Measurements from ENCODE around the gene MSI2. TPM values are rescaled to one million over a fixed set of nuclear protein-coding genes. Genes with fewer than 3 reads are reported as not detected.

MSI2 gene
- total RNA-seq, 1 donor from 2014 or later, result 96.8 TPM

DNA sequence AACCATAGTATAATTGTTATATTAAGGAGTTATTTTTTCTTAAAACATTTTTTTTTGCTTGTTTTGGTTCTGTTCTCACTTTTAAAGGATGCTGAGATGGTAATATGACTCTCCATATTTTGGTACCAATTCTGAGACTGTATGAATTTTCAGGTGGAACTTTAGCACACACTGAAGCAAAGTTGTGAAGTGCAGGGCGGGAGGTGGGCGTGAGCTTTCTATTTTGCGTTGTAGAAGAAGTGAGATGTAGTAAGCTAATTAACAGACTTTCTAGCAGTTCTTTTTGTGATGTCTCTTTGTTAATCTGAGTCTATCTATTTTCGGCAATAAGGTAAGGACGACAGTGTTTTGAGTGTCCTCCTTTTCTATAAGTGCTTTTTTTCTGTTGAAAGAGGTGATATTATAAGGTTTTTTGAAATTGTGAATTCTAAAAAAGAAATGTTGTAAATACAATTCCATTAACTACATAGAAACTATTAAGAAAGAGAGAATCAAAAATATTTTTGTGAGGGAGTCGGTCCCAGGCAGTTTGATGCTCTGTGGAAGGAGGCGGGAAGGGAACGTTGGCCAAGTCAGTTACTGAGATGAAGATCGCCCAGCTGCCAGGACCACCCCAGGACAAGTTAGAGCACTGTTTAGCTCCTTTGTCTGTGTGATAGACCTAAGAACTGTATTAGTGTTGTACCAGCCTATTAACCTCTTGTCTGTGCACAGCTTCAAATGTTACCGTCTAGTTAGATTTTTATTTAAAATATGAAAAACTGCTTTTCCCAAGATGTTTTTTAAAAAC, 423.8 kb downstream of the MSI2 start:
- DNase-seq (ENCODE audit: missing footprints), result no peak
- intact Hi-C loops (cut with DNase I), result no loop called here

DNA sequence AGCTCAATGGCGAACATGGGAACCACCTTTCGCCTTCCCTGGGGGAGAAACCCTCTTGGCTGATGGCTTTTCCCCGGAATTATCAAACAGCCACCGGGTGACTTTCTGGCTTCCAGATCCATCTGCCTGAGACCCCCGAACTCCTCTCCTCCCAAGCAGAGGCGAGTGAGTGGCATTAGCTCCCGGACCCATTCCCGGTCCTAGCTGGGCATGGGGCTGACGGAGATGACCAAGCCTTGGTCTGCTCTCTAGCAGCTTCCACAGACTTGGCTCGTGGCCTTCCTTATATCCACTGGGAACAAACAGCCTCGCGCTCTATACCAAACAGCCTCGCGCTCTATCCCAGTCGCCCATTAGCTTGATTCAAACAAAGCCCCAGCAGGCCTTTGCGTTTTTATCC, 426.4 kb downstream of the MSI2 start:
- intact Hi-C loops (cut with DNase I), result no loop called here
- DNase-seq (ENCODE audit: missing footprints) (no peak), ATAC-seq (no peak)

More for the DNA sequence above, 423.8 kb downstream of the MSI2 start:
- ATAC-seq, result no peak

DNA sequence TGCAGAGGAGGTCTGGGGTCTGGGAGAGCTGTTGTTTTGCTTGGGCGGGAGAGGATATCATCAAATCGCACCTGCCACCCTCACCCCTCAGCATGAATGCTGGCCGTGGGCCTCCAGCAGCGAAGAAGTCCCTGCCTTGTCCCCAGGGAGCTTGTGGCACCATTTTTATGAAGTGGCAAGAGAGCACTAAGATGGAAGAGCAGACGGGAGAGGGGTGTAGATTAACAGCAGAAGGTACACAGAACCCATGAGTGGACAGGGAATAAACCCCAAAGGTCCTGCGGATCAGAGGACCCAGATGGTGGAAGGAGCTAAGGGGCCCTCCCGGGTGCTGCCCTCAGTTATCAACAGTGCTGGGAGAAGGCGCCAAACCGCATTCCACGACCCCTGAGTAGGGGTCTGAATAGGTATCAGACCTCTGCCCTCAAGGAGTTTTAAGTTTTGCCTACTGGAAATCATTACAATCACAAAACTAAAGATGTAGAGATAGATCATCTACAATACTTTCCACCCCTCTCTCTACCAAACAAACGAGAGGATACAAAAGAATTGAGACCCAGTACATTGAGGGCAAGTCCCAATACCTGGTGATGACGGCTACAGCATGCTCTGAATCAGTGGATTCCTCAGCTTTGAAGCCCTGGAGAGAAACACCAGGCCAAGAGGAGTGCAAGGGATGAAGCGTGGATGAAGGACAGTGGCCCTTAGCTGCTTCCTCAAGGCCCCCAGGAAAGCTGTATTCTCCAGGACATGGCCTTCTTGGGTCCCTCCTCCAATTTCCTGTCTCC, 428.6 kb downstream of the MSI2 start:
- ATAC-seq, result no peak
- intact Hi-C loops (cut with DNase I), result no loop called here
- no peak for DNase-seq (ENCODE audit: missing footprints)

DNA sequence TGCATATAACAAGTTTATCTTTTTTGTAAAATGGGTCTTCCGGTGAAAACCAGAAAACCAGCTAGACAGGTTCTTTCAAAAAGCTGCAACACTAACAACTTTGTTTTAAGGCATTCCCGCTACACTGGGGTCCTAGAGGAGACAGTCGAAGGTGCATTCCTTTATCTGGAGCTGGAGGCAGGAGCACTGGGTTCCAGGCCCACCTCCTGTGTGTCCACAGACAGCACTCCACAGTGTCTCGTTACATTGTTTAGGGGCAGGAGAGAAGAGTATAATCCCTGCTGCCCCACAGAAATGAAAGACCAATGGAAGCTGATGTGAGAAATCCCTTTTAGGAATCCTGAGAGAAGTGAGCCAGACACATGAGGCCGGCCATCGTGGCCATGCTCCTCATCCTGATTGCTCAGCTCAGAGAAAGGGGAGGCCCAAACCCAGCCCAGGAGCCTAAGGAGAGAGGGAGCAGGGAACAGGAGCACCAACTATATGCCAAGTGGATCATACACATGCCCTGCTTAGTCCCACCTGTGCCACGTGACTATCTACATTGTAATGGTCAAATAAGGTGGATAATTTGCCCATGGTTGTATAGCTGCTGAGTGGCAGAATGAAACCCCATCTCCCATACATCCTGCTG, 429.3 kb downstream of the MSI2 start:
- intact Hi-C loops (cut with DNase I), result no loop called here
- ATAC-seq (no peak), DNase-seq (ENCODE audit: missing footprints) (no peak)

DNA sequence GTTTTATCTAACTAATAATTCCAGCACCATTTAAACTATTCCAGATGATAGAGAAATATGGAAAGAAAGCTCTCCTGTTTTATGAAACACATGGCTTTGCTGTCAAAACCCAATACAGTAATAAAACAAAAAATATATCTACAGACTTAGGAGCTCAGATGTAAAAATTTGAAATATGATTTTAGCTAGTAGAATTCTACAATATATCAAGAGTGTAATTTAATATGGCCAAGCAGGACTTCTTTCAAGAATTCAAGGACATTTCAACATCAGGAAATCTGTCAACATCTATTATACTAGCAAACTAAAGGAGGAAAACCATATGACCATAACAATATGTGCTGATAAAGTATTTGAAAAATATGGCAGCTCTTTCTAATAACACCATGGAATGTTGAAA, 431.3 kb downstream of the MSI2 start:
- ATAC-seq, result no peak
- intact Hi-C loops (cut with DNase I), result no loop called here
- no peak for DNase-seq (ENCODE audit: missing footprints)

DNA sequence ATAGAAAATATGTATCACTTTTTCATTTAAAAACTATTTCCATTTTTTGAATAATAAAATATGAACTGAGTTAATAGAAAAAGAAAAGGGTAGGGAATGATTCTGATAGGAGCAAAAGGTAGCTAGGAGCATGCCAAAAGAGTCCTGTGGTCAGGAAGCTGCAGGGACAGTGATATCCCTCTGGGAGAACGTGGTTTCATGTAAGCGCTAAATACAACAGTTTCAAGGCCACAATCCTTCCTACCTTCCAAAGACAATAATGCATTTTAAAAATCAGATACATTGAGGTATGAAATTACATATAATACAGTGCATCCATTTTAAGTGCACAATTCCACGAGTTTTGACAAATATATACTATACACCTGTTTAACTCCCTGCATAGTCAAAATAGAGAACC, 432.9 kb downstream of the MSI2 start:
- ATAC-seq (no peak), DNase-seq (ENCODE audit: missing footprints) (no peak)
- intact Hi-C loops (cut with DNase I), result no loop called here

DNA sequence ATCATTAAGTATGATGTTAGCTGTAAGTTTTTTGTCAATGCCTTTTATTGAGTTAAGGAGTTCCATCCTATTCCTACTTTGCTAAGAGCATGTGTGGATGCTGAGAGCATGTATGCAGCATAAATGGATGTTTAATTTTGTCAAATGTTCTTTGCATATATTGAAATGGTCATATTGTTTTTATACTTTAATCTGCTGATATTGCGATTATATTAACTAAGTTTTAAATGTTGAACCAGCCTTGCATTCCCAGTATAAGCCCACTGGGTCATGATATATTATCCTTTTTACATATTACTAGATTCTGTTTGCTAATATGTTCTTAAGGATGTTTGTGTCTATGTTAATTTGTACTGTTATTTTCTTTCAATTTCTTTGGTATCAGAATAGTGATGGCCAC, 435.6 kb downstream of the MSI2 start:
- ATAC-seq (no peak), DNase-seq (ENCODE audit: missing footprints) (no peak)
- intact Hi-C loops (cut with DNase I), result no loop called here

DNA sequence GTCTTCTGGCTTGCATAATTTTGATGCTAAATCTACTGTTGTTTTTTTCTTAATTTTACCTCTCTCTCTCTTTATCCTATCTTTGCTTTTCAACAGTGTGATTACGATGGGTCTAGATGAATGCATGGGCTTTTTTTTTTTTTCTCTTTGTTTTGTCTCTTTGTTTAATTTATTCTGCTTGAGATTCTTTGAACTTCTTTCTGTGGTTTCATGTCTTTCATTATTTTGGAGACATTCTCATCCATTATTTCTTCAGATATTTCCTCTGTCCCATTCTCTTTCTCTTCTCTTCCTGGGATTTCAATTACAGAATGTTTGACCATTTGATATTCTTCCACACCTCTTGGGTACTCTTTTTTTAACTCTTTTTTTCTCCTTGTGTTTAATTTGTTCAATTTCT, 436.4 kb downstream of the MSI2 start:
- DNase-seq (ENCODE audit: missing footprints), result no peak
- intact Hi-C loops (cut with DNase I), result no loop called here
- no peak for ATAC-seq

DNA sequence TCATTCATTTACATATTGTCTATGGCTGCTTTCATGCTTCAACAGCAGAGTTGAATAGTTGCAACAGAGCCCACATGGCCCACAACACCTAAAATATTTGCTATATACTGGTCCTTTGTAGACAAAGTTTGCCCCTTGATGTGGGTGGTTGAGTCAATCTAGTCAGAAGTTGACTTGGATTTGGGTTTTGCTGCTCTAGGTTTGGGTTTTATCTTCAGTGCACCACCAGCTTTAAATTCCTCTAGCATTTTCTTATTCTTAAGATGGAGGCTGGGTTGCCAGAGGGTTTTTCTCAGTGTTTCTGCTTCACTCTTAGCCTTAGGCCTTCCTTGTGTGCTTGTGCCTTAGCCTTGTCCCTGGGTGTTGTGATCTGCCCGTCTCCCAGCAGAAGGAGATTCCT, 437.7 kb downstream of the MSI2 start:
- ATAC-seq (no peak), DNase-seq (ENCODE audit: missing footprints) (no peak)
- intact Hi-C loops (cut with DNase I), result no loop called here

DNA sequence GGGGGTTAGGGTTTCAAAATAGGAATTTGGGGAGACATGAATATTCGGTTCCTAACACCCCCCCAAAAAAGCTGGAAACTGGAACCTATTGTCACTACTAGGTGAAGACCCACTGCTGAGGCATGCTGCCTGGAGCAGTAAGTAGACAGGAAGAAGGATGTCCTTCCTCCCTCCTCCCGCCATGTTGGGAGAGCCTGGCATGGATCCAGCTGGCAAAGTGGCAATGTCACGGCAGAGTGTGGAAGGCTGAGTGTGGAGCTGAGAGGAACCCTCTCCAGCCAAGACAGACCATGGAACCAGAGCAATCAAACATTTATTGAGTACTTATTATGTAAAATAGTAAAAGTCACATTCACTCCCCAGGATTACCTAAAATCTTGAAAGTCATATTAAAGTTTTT, 439.7 kb downstream of the MSI2 start:
- intact Hi-C loops (cut with DNase I), result no loop called here

DNA sequence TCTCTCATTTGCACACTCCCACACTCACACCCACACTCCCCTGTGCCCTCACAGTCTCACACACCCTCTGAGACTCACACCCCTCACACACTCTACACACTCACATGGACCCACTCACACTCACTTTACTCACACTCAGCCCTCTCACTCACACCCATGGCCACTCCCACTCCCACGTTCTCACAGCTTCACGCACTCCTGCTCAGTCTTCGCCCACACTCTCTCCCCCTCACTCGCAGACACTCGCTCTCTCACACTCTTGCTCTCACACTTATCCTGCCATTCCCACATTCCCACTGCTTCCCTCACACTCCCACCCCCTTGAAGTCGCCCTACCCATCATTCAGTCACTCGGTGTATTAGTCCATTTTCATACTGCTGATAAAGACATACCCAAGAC, 440.9 kb downstream of the MSI2 start:
- DNase-seq (ENCODE audit: missing footprints) (no peak), ATAC-seq (no peak)
- intact Hi-C loops (cut with DNase I), result no loop called here

More for the DNA sequence above, 439.7 kb downstream of the MSI2 start:
- DNase-seq (ENCODE audit: missing footprints) (no peak), ATAC-seq (no peak)

DNA sequence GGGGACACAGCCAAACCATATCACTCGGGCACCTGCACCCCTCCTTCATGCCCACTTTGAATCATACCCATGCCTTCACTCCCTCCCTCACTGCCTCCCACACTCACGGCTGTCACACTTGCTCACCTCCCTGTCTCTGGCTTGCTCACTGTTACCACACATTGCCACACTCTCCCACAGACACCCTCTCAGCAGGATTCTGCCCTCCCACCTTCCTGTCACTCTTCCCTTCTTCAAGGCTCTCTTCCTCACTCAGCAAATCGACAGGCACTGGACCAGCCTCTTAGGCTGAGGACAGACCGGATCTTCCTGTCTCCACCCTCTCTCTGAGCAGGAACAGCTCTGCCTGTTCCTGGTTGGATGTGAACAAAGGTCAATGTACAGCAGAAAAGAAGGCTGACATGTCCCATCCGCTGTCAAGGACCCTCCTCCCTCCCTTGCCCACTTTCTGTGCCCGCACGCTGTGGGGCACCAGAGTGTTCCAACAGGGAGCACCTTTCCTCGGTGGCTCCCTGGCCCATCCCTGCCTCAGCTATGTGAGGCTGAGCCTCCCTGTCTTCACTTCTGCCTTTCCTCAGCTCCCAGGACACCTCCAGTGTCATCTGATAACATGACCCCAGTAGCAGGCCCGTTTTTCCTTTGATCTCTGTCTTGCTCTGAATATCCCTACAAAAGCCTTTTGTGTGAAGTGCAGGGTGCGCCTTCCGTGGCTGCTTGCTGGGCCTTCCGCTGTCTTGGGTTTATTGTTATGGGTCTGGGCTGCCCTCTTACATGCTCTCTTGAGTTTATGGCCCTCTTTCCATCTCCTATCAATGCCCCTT, 441.8 kb downstream of the MSI2 start:
- ATAC-seq (no peak), DNase-seq (ENCODE audit: missing footprints) (no peak)
- intact Hi-C loops (cut with DNase I), result no loop called here

DNA sequence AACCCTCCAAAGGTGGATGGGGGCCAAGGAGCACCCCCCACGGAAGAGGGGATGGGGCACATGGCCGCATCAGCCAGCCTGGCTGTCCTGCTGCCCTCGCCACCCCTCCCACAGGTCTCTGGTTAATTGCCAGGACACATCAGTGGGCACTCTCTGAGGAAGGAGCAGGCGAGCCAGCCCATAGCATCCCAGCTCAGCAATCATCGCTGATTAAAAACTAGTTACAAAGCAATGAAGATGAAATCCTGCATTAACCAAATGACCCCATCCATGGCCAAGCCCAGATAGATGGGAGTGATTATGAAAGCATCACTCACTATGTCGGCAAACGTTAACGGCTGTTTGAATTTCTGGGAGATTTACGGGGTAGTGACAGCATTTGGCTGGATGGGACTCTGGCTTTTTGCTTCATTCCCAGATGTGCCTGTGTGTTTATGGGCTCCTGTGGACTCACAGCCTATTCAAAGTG, 443.5 kb downstream of the MSI2 start:
- intact Hi-C loops (cut with DNase I), result no loop called here
- DNase-seq (ENCODE audit: missing footprints) (no peak), ATAC-seq (no peak)

DNA sequence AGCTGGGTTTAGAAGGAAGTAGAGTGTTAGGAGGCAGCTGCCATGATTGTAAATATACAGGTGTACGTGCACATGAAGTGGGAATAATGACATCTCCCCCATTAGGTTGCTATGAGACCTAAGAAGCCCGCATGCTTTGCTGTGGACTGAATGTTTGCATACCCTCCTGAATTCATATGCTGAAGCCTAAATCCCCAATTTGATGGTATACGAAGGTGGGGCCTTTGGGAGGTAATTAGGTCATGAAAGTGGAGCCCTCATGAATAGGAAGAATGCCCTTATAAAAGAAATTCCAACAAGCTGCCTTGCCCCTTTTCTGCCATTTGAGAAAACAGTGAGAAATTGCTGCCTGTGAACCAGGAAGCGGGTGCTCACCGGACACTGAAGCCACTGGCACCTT, 444.8 kb downstream of the MSI2 start:
- DNase-seq (ENCODE audit: missing footprints) (no peak), ATAC-seq (no peak)
- intact Hi-C loops (cut with DNase I), result no loop called here

DNA sequence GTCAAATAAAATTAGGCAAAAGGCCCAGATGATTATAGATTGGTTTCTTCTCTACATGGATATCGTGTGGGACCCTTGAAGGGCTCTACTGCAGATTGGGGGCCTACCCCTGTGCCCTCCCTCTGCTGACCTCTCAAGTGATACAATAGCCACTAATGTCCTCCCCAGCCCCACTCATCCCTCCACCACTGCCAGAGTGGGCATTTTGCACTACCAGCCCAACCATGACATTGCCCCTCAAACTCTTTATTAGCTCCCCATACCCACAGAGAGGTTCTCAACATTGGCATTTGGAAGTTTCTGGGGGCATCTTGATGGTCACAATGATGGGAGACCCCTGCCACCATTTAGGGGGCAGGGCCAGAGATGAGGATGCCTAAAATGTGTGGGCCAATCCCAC, 446.9 kb downstream of the MSI2 start:
- intact Hi-C loops (cut with DNase I), result no loop called here
- no peak for ATAC-seq
- no peak for DNase-seq (ENCODE audit: missing footprints)

DNA sequence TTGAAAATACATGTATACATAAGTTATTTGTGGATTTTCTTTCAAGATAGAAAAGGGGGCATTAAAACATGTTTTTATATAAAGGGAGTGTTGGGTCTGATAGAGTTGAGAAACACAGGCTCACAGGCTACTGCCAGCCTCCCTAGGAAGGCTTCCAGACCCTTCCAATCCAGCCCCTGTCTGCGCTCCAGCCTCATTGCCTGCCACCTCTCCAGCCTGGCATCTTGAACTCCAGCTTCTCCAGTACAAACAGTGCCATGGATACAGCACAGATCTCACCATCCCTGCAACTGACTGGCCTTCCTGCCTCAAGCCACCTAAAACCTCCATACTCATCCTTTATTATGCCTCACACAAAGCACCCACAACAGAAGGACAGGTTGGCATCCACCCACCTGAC, 448.1 kb downstream of the MSI2 start:
- DNase-seq (ENCODE audit: missing footprints) (no peak), ATAC-seq (no peak)
- intact Hi-C loops (cut with DNase I), result no loop called here

DNA sequence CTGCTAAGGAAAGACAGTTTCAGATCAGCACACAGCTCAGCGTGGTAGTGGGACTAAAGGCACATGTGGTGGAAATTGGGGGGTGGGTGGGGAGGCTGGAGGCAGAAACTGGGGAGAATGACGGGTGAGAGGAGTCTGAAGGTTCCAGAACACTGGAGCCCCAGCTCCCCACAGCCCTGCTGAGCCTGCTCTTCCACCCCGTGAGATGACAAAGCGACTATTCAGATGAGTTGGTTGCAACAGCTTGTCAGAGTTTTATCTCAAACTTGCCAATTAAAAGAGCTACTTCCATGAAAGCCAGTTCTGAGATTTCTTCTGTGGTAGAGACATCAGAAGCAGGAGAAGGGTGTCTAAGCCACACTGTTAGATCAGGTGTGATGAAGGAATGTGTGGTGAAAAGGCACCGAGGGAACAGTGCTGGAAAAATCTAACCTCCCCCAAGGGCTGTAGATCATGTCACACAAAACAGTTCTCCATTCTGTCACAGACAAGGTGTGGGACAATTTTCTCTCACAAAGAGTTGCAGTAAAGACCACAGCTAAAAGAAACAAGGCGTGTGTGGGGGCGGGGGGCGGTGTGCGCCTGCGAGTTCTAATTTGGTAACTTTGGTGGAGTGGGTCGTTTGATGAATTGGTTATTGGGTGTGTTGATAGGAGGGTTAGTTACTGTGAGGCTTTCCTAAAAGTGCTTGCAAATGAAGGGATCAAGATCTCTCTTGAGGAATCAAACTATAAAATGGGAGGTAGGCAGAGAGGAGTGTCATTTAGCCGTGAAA, 449.8 kb downstream of the MSI2 start:
- no peak for ATAC-seq
- intact Hi-C loops (cut with DNase I), result no loop called here

DNA sequence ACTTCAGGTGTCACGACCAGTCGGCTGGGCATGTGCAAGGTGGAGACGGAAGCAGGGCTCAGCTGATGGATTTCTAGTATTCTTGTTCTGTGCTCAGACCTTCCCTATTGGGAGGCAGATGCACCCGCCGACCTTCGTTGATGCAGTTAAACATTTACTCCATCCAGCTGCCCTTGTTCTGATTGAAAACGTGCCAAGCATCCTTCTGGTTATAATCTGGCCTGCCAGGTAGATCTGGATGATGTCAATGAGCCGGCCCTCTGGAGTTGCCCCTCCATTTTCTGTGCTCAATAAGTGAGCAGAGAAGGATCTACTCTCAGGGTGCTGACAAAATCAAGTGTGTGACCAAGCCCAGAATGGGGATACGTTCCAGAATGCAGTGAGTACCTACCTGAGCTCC, 450.4 kb downstream of the MSI2 start:
- no peak for DNase-seq (ENCODE audit: missing footprints)
- intact Hi-C loops (cut with DNase I), result no loop called here
- no peak for ATAC-seq

More for the DNA sequence above, 449.8 kb downstream of the MSI2 start:
- DNase-seq (ENCODE audit: missing footprints), result no peak

All from Right ventricle myocardium inferior (tissue), 1 donor.